Right renal pelvis (tissue), 4 donors: Measurements from ENCODE around the gene SCYGR4. TPM values are rescaled to one million over a fixed set of nuclear protein-coding genes. Genes with fewer than 3 reads are reported as not detected.

Experiments
- DNase-seq, 4 donors: peaks; one replicate each; pipeline ENCODE4 v3.0.0-alpha.2; 2013; ENCODE audit warnings: low read depth in 4 of 4, low spot score in 3 of 4, missing footprints in 1 of 4
- polyA plus RNA-seq, 4 donors: library from polyadenylated mRNA; unstranded; fragments of 120-200 nt; gene quantifications; one replicate each; pipeline ENCODE4 v1.2.1, GENCODE V29; 2013; ENCODE audit not compliant: insufficient read length in 4 of 4

Gene SCYGR4
- polyA plus RNA-seq, 4 donors, result not detected

DNA sequence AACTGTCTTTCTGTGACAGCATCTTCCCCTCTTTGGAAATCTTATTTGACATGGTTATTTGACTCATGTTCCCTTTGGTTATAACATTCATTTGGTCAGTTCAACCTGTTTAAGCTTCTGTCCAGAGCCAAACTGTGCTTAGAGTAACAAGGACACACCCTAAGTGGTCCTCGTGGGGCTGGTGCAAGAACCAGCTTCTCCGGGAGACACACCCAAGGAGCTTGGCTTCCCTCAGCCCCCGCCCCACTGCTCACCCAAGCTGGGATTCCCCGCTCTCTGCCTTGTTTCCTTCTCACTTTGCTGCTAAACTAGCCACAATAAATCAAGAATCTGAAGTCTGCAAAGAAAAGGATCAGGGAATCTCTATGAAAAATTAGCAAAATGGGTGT is 4.0 kb upstream of the SCYGR4 start:
- no peak for DNase-seq

DNA sequence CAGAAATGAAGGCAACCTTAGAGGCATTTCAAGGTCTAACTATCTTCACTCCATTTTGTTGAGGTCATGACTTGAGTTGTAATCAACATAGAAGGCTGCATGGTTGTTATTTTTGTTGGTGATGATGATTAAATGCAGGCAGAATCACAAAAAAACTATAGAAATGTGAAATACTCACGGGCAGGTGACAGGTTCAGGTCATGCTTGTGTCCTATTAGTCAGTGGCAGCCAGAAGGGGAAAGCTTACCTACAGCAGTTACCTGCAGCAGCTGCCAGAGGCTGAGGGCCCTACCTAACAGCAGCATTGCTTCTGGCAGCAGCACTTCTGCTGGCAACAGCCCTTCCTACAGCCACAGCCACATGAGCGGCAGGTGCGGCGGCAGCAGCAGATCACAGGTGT is 3.1 kb upstream of the SCYGR4 start:
- DNase-seq, result no peak

DNA sequence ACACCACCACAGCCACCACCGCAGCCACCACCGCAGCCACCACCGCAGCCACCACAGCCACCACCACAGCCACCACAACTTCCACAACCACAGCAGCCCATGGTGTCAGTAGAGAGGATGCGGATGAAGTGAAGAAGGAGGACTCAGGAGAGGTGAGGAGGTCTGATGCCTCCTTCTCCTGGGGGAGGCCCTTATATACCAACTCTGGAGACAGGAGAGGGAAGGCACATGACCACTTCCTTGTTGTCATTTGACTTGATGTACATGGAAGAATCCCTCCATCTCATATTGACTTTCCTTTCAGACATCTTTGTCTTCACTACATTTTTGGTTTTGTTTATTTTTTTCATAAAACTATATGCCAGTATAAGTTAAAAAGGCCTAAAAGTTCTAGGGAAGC is 2.6 kb upstream of the SCYGR4 start, which contains the start of gene SCYGR3:
Gene SCYGR3 (minus strand): TSS at position 101 of the 400 bp plus-strand sequence. CDS start 0 bp downstream, at position 101.
- no peak for DNase-seq

DNA sequence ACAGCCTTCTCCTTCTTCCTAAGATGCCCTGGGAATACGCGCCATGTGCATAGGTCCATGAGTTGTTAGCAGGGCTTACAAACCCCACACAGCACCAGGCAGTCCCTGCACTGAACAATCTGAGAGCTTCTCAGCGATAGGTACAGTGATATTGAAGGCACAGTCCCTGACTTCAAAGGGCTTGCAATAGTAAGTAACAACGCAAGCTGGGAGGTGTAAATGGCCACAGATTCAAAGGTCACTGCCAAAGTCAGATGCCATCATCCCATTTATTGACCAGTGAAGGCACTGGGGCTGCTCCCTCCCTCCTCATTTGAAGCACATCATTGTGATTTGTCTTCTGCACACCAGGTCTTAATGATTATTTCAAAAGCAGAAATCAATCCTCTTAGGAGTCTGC is 2.1 kb upstream of the SCYGR4 start:
- DNase-seq, result no peak

DNA sequence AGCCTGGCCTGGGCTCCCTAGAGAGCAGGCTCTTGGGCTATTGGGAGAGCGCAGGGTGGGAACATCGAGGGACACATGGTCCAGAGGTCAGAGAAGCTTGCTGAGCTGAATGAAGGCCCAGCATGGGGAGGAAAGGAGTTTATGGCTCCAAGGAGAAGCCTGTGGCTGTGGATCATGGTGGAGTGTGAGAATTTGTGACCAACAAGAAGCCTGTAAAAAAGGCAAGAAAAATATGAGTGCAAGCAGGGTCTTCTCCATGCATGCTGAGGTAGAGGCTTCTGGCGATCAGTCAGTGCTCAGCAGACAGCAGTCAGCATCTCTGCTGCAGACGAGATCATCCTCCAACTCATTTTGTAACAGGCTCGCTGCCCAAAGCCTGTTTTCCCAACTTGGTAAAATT is 1.4 kb upstream of the SCYGR4 start:
- DNase-seq, result no peak

DNA sequence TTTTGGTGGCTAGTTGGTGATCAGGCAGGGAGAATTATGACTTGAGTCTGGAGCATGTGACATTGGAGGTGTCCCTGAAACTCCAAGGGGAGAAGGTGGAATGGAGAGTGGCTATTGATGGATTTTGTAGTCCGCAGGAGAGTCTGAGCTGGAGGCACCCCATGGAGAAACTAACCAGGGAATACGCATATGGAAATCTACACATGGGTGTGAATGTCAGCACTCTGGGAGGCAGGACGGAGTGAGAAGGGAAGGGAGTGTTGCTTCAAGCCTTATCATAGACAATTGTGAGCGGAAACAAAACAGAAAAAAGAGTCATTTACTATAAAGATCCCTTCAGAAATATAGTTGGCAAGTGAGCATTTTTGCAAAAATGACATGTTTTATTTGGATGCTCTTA is 667 bp upstream of the SCYGR4 start:
- no peak for DNase-seq

DNA sequence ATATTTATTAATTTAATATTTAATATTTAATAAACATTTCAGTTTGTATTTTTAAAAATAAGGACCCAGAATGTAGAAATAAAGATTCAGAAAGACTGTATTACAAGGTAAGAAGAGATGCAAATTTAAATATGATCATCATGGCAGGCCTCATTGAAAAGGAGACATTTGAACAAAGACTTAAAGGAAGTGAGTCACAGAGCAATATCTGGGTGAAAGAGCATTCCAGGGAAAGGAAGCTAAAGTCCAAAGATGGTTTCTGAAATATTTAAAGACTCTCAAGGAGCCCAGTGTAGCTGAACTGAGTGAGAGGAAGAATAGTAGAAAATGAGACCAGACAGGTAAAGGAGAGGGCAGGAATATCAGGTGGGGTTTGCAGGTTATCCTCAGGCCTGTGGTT is 5.9 kb downstream of the SCYGR4 start:
- DNase-seq, result no peak

DNA sequence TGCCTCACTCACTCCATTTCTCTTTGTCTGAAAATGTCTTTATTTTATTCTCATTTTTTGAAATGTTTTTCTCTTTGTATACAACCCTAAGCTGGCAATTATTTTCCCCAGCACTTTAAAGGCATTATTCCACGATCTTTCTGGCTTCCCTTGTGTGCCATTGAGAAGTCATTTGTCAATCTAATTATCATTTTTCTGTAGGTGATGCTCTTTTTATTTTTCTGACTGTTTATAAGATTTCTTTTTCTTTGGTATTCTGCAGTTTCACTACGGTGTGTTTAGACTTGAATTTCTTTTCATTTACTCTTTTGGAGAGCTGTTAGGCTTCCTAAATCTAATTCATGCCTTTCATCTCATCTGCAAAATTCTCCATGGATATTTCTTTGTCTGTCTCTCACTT is 8.1 kb downstream of the SCYGR4 start:
- no peak for DNase-seq

DNA sequence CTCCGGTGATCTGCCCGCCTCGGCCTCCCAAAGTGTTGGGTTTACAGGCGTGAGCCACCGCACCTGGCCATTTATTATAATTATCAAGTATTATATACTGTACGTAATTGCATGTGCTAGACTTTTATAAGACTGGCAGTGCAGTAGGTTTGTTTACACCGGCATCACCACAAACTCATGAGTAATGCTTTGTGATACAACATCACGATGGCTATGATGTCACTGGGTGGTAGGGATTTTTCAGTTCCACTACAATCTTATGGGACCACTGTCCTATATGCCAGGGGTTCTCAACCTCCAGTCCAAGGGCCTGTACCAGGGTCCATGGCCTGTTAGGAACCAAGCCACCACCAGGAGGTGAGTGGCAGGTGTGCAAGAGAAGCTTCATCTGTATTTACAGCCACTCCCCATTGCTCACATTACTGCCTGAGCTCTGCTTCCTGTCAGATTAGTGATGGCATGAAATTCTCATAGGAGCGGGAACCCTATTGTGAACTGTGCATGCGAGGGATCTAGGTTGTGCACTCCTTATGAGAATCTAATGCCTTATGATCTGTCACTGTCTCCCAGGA is 9.4 kb downstream of the SCYGR4 start:
- DNase-seq, result no peak

DNA sequence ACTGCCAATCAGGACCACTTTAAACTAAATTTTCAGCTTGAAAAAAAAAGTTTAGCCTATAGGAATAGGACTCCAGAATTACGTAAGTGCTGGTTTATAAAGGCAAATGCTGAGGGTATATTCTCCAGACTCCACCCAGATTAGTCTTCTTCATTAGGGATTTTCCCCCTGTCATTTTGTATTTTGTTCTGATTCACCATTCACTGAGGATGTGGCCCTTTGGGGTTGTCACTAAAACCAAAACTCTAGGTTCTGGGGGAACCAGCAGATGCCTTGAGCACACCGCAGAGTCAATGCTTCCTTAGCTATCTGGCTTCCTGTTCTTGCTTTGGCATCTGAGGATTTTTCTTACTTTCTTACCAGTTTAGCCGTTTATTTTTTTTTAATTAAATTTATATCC is 10.5 kb downstream of the SCYGR4 start:
- no peak for DNase-seq

DNA sequence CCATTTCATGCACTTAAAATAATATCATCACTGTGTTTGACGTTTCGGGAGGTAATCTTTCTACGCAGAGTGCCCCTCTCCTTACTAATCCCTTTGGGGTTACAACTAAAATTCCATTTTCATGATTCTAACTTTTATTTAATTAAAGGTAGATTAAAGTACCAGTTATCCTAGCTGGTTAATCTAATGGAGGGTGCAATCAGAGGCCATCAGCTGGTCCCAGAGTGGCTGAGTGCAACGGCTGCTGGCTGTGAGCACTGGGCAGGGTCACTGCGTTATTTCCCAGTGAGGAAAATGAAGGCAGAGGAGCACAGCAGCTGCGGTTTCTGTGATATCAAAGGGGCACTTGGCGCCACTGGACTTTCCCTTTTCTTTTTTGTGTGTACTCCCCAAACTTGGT is 12.1 kb downstream of the SCYGR4 start:
- DNase-seq, result no peak

DNA sequence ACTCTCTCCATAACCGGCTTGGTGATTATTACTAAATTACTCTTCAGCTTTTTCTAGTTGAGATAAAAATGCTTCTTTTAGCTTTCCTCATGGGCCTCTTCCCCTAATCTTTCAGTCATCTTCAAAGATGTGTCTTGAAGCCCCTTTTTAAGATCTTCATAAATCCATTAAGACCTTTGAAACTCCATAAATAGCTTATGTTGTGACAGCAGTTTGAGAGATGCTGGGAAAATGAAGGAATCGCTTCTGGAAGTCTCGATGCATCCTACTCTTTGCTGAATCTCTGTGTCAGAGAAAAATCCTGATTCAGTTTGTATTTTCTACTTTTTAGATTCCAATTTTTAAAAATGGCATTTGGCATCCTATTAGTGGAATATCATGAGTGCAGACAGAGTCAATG is 13.0 kb downstream of the SCYGR4 start:
- DNase-seq, result no peak

DNA sequence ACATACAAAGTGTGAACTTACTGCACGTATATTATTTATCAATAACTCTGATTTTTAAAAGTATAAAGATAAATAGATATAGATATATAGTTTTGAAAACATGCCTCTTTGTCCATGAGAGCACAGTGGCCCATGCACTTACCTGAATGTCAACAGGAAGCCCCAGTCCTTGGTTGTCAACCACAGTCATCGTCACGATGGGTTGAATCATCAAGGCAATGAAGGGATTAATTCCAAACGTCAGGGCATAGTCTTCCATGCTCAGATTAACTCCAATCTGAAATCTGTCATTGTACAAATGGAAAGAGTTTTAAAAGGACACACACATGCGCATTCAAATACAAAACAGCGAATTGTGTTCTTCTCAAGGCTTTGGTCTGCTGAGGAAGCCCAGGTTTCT is 15.5 kb downstream of the SCYGR4 start:
- DNase-seq, result no peak

DNA sequence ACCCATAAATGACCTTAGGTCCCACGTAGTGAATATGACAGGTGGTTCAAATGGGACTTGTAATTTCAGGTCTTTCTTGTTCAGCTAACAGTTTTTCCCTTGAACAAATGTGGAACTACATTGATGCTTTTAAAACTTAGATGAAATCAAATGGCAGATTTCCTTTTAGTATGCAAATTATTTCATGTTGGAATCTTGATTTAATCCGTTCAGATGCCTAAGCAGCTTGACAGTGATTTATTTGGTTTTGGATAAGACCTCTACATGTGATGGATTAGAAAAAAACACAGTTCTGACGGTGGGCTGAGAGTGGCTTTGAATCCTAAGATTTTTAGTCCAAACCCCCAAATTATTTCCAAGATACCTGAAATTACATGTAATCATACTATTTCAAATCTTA is 16.9 kb downstream of the SCYGR4 start:
- no peak for DNase-seq

DNA sequence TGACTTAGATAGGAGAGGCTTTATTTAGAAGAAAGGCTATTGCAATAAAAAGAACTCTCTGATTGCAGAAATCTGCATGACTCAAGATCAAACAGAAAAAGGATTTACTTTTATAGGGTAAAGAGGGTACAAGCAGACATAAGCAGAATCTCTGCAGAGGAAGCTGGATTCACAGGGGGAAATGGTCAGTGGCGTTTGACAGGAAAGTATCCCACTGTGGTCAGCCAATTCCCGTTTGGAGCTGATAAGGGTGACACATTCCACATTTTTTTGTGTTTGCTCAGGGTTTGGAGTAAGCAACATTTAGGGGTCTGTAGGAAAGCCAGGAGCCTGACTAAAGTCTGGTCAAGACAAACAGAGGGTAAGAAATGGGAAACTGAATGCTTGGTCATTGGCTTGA is 25.4 kb downstream of the SCYGR4 start:
- no peak for DNase-seq

DNA sequence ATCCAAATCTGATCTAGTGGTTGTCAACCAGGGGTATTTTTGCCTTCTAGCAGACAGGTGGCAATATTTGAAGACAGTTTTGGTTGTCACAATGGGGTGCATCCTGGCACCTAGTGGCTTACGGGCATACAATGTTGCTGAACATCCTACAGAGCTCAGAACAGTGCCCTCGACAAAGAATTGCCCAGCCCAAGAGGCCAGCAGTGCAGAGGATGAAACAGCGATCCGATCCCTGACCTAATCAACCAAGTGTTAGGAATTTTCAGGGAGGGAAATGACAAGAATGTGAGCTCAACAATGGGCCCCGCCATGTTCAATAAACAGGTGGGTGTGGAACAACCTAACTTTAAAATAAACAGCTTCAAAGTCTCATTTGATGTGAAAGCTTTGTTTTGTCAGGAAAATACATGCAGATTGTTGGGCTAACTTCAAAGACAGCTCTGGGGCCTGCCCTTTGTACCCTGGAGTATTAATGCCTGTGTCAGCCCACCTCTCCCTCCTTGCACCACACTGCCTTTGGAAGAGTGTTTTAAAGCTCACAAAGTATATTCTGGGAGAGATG is 26.8 kb downstream of the SCYGR4 start:
- DNase-seq, result no peak

DNA sequence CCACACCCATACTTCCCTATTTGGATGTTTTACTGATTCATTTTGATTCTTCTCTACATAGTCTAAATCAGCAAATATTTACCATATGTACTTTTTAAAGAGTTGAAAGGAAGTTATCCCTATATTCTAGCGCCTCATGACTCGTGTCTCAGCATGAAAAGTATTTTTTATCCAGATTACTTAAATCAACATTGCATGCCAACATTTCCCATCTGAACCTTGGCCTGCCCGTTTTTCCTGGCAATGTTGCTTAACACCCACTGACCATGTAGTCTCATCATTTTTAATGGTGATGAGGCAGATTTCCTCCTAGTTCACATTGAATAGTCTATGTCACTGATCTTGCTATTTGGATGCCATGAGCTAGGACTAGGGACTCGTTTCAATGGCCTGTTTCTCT is 36.1 kb downstream of the SCYGR4 start:
- DNase-seq, result no peak

DNA sequence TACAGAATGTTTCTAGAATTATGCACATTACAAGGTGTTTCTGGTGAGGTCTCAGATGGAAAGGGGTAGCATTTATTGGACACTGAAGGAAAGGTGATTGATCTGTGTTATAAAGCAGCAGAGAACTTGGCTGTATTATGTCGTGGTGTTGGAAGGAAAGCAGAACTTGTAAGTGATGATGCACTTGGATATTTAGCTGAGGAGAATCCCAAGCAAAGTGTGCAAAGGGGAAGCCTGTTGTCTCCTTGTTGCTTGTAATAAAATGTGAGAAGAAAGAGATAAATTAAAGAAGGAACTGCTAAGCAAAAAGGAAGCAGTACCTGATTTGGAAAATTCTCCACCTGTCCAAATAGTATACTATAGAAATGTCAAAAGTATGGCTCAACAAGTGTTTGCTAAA is 37.1 kb downstream of the SCYGR4 start:
- no peak for DNase-seq

DNA sequence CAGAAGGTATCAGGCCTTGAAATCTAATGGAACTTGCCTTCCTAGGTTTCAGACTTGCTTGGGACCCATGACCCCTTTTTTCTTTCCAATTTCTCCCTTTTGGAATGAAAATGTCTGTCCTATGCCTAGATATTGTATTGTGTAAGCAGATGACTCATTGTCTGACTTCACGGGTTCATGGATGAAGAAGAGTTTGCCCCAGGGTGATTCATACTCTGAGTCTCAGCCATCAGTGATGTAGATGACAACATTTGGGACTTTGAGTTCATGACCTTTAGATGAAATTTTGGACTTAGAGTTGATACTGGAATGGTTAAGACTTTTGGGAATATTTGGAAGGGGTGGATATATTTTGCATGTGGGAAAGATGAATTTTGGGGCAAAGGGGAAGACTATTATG is 38.2 kb downstream of the SCYGR4 start:
- DNase-seq, result no peak

DNA sequence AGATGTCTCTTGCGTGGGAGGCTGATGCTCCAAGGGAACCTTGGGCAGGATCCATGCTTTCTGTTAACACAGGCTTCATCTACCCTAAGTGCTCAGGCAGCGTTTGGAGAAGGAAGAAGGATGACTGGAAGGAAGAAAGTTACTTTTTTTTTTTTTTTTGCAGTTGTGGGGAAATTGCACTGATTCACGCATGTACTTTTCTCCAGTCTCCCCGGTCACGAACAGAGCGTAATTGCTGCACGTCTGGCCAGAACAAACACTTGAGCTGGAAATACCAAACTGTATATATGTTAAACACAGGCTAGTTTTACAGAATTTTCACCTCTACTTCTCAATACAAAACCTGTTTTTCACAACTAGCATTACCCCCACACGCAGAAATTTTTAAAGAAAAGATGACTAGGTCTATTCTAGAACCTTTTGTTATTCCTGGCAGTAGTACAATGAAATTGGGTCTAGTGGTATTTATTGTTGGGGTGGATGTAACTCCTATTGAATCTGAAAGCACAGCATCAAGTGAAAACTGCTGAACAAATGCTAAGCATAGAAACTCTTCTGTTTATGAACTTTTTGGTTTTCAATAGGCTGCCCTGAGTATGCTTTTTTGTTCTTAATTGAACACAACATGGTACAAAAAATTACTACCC is 40.0 kb downstream of the SCYGR4 start:
- DNase-seq, result no peak

DNA sequence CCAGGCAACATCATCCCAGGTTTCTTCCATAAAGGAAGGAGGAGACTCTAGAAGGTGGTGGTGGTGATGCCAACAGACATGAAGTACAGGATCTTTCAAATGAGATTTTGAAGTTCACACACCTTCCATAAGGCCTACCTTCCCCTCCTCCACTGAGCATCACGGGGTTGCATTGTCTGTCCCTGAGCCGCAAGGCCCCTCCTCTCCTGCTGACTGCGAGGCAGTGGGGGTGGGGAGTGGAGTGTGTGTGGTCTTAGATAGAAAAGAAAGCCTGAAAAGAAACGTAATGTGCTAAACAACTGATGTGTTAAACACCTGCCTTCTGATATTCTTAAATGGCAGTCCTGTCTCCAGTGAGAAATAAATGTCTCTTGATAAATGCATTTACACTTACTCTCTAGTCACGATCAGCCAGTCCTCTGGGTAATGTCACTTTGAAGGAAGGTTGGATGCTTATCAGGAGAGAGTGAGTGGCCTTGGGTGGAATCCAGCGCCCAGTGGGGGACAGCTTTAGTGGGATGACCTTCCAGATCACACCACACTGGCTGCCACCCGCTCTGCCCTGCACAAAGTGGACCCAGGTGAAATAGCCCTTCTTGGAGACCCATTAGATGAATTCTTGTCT is 43.8 kb downstream of the SCYGR4 start:
- DNase-seq, result no peak

DNA sequence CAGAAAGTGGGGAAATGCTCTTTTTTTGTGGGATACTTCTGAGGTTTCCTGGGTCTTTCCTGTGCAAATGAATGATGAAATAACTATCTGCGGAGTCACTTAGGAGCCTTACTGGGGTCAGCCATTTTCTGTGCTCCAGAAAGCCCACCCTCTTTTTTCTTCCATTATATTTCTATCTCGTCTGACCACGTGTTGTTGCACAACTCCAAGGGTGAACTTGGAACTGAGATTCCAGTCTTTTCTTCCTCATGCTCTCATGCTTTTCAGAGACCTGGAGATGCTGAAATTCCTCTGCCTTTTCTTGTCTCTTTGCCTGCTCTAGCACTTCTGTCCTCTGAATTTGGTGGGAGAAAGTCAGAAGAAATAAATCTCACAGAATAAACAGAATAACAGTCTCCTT is 44.5 kb downstream of the SCYGR4 start:
- DNase-seq, result no peak
